Neural cell (in vitro differentiated cells): Measurements from ENCODE around the gene PAEP. TPM values are rescaled to one million over a fixed set of nuclear protein-coding genes. Genes with fewer than 3 reads are reported as not detected.

ENCODE experiments used
- H2AFZ ChIP-seq: fragments of 200-600, 300-800 bp; sonication (generic), shearing (Covaris generic); 2 replicates; pipeline ENCODE4 v1.6.0; 2014; ENCODE audit warnings: low read depth, mild to moderate bottlenecking, antibody characterized with exemption, low read length, moderate library complexity
- H3F3A ChIP-seq: fragments of 200-600 bp; shearing (Covaris generic); 2 replicates; pipeline ENCODE4 v1.6.1; 2016; ENCODE audit warnings: mild to moderate bottlenecking, moderate library complexity, mixed read lengths, antibody characterized with exemption, low read length; ENCODE audit not compliant: insufficient read depth, poor library complexity, severe bottlenecking
- H3K27ac ChIP-seq: fragments of 200-600, 300-800 bp; sonication (generic), shearing (Covaris generic); 2 replicates; pipeline ENCODE4 v1.5.1; 2014; ENCODE audit warnings: mild to moderate bottlenecking, low read length, moderate library complexity
- H3K27me3 ChIP-seq: fragments of 300-800, 200-600 bp; sonication (generic), shearing (Covaris generic); 2 replicates; pipeline ENCODE4 v1.6.0; 2014; ENCODE audit warnings: mild to moderate bottlenecking, low read depth, low read length, moderate library complexity; ENCODE audit not compliant: insufficient read depth
- H3K36me3 ChIP-seq: fragments of 300-800, 200-600 bp; sonication (generic), shearing (Covaris generic); 2 replicates; pipeline ENCODE4 v1.5.1; 2014; ENCODE audit warnings: mild to moderate bottlenecking, antibody characterized with exemption, low read length, moderate library complexity; ENCODE audit not compliant: insufficient read depth
- H3K4me2 ChIP-seq: fragments of 300-800, 200-600 bp; sonication (generic), shearing (Covaris generic); 2 replicates; pipeline ENCODE4 v1.6.0; 2014; ENCODE audit warnings: mild to moderate bottlenecking, low read length
- H3K4me3 ChIP-seq: fragments of 300-800, 200-600 bp; sonication (generic), shearing (Covaris generic); 2 replicates; pipeline ENCODE4 v1.5.1; 2014; ENCODE audit warnings: mild to moderate bottlenecking, low read length, moderate library complexity
- H3K79me2 ChIP-seq: fragments of 200-600 bp; shearing (Covaris generic); replicated peaks from 2 replicates; pipeline ENCODE4 v1.6.0; 2014; ENCODE audit warnings: mild to moderate bottlenecking, low read length, moderate library complexity; ENCODE audit not compliant: insufficient read depth
- H3K9ac ChIP-seq: fragments of 300-800, 200-600 bp; sonication (generic), shearing (Covaris generic); 2 replicates; pipeline ENCODE4 v1.6.1; 2016; ENCODE audit warnings: mild to moderate bottlenecking, low read length, mixed read lengths
- H3K9me2 ChIP-seq: fragments of 200-600 bp; shearing (Covaris generic); 2 replicates; pipeline ENCODE4 v1.6.1; 2016; ENCODE audit warnings: mild to moderate bottlenecking, low read length, mixed read lengths; ENCODE audit not compliant: insufficient read depth
- H3K9me3 ChIP-seq: fragments of 200-600, 300-800 bp; sonication (generic), shearing (Covaris generic); 2 replicates; pipeline ENCODE4 v1.6.1; 2016; ENCODE audit warnings: mild to moderate bottlenecking, mixed run types, low read length, moderate library complexity, mixed read lengths
- H4K20me1 ChIP-seq: fragments of 200-600 bp; shearing (Covaris generic); 2 replicates; pipeline ENCODE4 v1.6.1; 2016; ENCODE audit warnings: mild to moderate bottlenecking, mixed run types; ENCODE audit not compliant: insufficient read depth
- EP300 ChIP-seq: fragments of 450-650 bp; conservative IDR thresholded peaks from 2 replicates; pipeline ENCODE4 v1.6.1; 2014; ENCODE audit warnings: antibody characterized with exemption, mild to moderate bottlenecking, moderate library complexity; ENCODE audit not compliant: poor library complexity, severe bottlenecking
- EZH2 ChIP-seq: fragments of 200-600, 300-800 bp; shearing (Covaris generic), sonication (generic); IDR thresholded peaks from 2 replicates; pipeline ENCODE4 v1.6.1; 2014; ENCODE audit warnings: antibody characterized with exemption, low read length, borderline replicate concordance, mild to moderate bottlenecking; ENCODE audit not compliant: insufficient read depth, poor library complexity, severe bottlenecking
- MXI1 ChIP-seq: fragments of 450-650 bp; conservative IDR thresholded peaks from 2 replicates; pipeline ENCODE4 v1.6.1; 2014; ENCODE audit warnings: antibody characterized with exemption, mild to moderate bottlenecking; ENCODE audit not compliant: poor library complexity, severe bottlenecking
- POLR2AphosphoS5 ChIP-seq: IDR thresholded peaks from 2 replicates; pipeline ENCODE4 v1.6.1; 2012
- RAD21 ChIP-seq: fragments of 450-650 bp; conservative IDR thresholded peaks from 2 replicates; pipeline ENCODE4 v1.6.1; 2014; ENCODE audit warnings: antibody characterized with exemption, mild to moderate bottlenecking, moderate library complexity
- SMC3 ChIP-seq: fragments of 450-650 bp; conservative IDR thresholded peaks from 2 replicates; pipeline ENCODE4 v1.6.1; 2014; ENCODE audit warnings: antibody characterized with exemption, mild to moderate bottlenecking, moderate library complexity; ENCODE audit not compliant: poor library complexity
- TAF1 ChIP-seq: IDR thresholded peaks from 2 replicates; pipeline ENCODE4 v1.6.1; 2012; ENCODE audit warnings: low read depth
- polyA plus RNA-seq: library from polyadenylated mRNA; depleted of rRNA; stranded (reverse); fragments of >200 nt; gene quantifications from 2 replicates; pipeline ENCODE4 v1.2.3, GENCODE V29; 2014
- TF ChIP-seq, protein P1 (sequence below): IDR thresholded peaks from 2 replicates; pipeline ENCODE4 v1.6.1; 2012; ENCODE audit warnings: borderline replicate concordance
- TF ChIP-seq, protein P2 (sequence below): fragments of 450-650 bp; IDR thresholded peaks from 2 replicates; pipeline ENCODE4 v1.5.1; 2014; ENCODE audit warnings: antibody characterized with exemption, mild to moderate bottlenecking, moderate library complexity; ENCODE audit not compliant: poor library complexity, severe bottlenecking

The PAEP gene
- polyA plus RNA-seq, 1 donor from 2014 or later, result not detected

DNA sequence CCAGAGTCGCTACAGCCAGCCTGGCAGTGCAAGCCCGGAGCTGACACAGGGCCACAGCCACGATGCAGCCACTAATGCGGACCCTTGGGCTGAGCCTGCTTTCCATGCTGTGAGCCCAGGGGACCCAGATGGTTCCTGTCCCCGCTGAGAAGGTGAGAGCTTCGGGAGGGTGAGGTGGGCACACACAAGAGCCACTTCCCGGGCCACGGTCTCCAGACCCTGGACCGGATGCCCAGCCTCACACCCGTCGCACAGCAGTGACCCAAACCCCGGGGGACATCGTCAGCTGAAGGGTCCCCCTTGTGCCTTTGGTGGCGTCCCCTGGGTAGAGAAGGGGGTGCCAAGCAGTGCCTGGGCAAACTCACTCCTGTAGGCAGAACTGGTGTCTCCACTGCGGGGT lies 13.4 kb downstream of the PAEP start:
- Histone ChIP-seq H3K9ac (no peak overlapping the region), H3K27me3 (peaks cover 5% of the 10 kb centered on the region), H3K9me2 (no peaks in the 10 kb centered on the region), H3K4me2 (no peak overlapping the region), H3F3A (no peaks in the 10 kb centered on the region), H3K27ac (no peak overlapping the region), H3K4me3 (no peak overlapping the region), H3K79me2 (no peaks in the 10 kb centered on the region), H3K36me3 (no peaks in the 10 kb centered on the region), H2AFZ (no peak overlapping the region), H3K9me3 (no peaks in the 10 kb centered on the region), H4K20me1 (no peaks in the 10 kb centered on the region)
- TF ChIP-seq SMC3 (no peak), EZH2 (no peak), MXI1 (no peak), EP300 (no peak), TAF1 (no peak), RAD21 (no peak), POLR2AphosphoS5 (no peak)
- TF ChIP-seq, protein P1, sequence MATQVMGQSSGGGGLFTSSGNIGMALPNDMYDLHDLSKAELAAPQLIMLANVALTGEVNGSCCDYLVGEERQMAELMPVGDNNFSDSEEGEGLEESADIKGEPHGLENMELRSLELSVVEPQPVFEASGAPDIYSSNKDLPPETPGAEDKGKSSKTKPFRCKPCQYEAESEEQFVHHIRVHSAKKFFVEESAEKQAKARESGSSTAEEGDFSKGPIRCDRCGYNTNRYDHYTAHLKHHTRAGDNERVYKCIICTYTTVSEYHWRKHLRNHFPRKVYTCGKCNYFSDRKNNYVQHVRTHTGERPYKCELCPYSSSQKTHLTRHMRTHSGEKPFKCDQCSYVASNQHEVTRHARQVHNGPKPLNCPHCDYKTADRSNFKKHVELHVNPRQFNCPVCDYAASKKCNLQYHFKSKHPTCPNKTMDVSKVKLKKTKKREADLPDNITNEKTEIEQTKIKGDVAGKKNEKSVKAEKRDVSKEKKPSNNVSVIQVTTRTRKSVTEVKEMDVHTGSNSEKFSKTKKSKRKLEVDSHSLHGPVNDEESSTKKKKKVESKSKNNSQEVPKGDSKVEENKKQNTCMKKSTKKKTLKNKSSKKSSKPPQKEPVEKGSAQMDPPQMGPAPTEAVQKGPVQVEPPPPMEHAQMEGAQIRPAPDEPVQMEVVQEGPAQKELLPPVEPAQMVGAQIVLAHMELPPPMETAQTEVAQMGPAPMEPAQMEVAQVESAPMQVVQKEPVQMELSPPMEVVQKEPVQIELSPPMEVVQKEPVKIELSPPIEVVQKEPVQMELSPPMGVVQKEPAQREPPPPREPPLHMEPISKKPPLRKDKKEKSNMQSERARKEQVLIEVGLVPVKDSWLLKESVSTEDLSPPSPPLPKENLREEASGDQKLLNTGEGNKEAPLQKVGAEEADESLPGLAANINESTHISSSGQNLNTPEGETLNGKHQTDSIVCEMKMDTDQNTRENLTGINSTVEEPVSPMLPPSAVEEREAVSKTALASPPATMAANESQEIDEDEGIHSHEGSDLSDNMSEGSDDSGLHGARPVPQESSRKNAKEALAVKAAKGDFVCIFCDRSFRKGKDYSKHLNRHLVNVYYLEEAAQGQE, result no peak
- TF ChIP-seq, protein P2, sequence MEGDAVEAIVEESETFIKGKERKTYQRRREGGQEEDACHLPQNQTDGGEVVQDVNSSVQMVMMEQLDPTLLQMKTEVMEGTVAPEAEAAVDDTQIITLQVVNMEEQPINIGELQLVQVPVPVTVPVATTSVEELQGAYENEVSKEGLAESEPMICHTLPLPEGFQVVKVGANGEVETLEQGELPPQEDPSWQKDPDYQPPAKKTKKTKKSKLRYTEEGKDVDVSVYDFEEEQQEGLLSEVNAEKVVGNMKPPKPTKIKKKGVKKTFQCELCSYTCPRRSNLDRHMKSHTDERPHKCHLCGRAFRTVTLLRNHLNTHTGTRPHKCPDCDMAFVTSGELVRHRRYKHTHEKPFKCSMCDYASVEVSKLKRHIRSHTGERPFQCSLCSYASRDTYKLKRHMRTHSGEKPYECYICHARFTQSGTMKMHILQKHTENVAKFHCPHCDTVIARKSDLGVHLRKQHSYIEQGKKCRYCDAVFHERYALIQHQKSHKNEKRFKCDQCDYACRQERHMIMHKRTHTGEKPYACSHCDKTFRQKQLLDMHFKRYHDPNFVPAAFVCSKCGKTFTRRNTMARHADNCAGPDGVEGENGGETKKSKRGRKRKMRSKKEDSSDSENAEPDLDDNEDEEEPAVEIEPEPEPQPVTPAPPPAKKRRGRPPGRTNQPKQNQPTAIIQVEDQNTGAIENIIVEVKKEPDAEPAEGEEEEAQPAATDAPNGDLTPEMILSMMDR, result no peak

DNA sequence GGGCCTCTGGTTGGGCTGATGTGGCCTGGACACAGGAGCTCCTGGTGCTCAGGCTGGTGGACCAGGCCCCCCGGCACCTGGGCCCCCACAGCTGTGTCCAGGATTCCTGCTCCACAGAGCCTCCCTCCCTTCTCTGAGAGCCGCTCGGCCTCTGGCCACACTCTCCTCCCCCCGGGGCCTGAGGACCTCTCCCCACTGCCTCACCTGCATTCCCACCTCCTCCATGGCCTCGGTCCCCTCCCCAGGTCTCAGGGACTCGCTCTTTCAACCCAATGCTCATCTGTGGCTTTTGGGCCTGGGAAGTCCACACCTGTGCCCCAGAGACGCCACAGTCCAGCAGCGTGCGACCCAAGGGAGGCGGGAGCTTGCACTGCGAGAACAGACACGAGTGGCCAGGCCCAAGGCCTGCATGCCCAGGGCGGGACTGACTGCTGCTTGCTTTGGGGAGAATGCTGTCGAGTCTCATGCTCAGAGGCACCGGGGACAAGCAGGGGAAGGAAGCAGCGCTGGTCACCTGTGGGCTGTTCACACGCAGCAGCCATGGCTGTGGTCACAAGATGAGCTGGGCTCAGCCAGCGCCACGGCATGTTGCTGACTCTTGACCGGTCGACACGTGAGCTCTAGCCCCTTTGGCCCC lies 14.6 kb downstream of the PAEP start:
- H3K9me3 ChIP-seq, result no peaks in the 10 kb centered on the region
- H3K27ac ChIP-seq, result no peak overlapping the region
- peaks cover 5% of the 10 kb centered on the region for H3K27me3 ChIP-seq

More for the DNA sequence above, 14.6 kb downstream of the PAEP start:
- H3F3A ChIP-seq, result no peaks in the 10 kb centered on the region
- H3K79me2 ChIP-seq, result no peaks in the 10 kb centered on the region
- no peak overlapping the region for H2AFZ ChIP-seq
- no peak overlapping the region for H3K9ac ChIP-seq
- H3K4me2 ChIP-seq, result no peak overlapping the region
- no peaks in the 10 kb centered on the region for H3K9me2 ChIP-seq
- TF ChIP-seq MXI1 (no peak), EZH2 (no peak), RAD21 (no peak), POLR2AphosphoS5 (no peak), SMC3 (no peak), TAF1 (no peak), EP300 (no peak)
- TF ChIP-seq, protein P1, result no peak
- TF ChIP-seq, protein P2, result no peak
- H3K4me3 ChIP-seq, result no peak overlapping the region
- no peaks in the 10 kb centered on the region for H3K36me3 ChIP-seq
- no peaks in the 10 kb centered on the region for H4K20me1 ChIP-seq
